ENCODE measurements around the gene HABP4.

DNA sequence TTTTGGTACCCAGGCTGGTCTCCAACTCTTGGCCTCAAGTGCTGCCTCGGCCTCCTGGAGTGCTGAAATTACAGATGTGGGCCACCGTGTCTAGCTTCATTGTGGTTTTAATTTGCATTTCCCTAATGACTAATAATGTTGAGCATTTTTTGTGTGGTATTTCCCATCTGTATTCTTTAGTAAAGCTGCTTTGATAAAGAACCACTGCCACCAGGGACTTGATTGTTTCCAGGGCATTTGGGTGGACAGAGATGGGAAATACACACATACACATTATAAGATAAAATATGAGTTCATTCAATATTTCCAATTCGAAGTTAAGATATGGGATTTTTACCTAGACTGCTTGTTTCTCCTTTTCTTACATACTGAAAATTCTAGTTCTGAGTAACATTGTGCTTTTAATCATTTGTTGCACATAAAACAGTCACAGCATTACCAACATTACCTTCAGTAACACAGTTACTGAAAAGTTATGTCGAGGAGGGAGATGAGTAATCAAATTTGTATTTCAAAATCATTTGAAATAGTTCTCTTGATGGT, 28.9 kb downstream of the HABP4 start:
- no peak for TF ChIP-seq CTCF (conservative IDR thresholded peaks at IDR 0.05)
- TF ChIP-seq ZFX (IDR thresholded peaks at IDR 0.05), result no peak

All from C4-2B (cell line).